Tongue (tissue), 2 donors: ENCODE measurements around the gene LDB2. TPM values are rescaled to one million over a fixed set of nuclear protein-coding genes. Genes with fewer than 3 reads are reported as not detected.

Experiments
- DNase-seq: peaks from one replicate; pipeline ENCODE4 v3.0.0-alpha.2; 2015
- total RNA-seq: library from RNA; depleted of rRNA; stranded (reverse); fragments of >200 nt; gene quantifications from one replicate; pipeline ENCODE4 v1.2.3, GENCODE V29; 2014

Gene LDB2
- total RNA-seq, 1 donor from 2014 or later: 49.2 TPM

DNA sequence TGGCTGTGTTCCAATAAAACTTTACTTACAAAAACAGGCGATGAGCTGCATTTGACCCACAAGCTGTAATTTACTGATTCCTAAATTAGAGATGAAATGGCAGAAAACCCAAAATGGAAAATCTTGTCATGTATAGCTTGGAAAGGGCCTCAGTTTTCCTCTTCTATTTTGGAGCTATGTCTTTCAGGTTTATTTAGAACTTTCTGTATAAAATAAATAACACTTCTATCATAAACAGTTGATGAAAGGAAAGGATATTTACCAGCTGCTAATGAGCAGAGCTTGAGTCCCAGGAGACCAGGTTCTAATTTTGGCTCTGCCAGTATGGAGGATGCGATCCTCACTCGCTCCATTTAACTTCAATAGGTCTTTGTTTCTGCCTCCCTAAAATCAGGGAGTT lies 213.5 kb downstream of the LDB2 start:
- DNase-seq: no peak

DNA sequence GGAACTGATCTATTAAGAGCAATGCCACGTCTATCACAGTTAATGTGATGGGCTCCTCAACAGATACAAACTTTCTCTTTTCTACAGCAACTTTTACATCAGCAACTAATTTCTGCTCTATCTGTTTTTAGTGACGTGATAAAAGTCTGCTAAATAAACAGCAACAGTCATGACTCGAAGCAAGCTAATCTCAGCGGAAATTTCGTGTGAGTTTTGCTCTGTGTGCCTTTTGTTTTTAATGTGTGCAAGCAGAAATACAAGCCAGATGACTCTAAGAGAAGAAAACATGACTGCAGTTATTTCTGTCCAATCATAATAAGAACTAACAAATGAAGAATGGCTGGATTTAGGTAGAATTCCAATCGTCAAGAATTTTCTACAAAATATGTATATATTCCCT lies 214.3 kb downstream of the LDB2 start:
- DNase-seq: no peak

DNA sequence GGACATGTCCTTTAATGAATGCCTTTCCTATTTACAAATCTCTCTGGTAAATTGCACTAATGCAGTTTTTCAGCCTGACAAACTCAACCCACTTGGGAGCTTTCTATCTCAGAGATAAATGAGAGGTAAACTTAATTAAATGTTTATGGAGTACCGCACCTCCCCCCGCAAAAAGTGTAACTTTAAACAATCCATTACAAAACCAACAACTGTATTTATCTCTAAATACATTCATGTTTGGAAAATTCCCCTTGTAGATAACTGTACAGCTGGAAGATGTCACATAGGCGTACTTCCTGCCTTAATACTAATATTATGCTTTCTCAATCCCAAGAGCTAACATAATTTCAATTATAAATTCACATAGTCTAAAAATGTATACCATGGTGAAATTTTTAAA lies 215.5 kb downstream of the LDB2 start:
- no peak for DNase-seq

DNA sequence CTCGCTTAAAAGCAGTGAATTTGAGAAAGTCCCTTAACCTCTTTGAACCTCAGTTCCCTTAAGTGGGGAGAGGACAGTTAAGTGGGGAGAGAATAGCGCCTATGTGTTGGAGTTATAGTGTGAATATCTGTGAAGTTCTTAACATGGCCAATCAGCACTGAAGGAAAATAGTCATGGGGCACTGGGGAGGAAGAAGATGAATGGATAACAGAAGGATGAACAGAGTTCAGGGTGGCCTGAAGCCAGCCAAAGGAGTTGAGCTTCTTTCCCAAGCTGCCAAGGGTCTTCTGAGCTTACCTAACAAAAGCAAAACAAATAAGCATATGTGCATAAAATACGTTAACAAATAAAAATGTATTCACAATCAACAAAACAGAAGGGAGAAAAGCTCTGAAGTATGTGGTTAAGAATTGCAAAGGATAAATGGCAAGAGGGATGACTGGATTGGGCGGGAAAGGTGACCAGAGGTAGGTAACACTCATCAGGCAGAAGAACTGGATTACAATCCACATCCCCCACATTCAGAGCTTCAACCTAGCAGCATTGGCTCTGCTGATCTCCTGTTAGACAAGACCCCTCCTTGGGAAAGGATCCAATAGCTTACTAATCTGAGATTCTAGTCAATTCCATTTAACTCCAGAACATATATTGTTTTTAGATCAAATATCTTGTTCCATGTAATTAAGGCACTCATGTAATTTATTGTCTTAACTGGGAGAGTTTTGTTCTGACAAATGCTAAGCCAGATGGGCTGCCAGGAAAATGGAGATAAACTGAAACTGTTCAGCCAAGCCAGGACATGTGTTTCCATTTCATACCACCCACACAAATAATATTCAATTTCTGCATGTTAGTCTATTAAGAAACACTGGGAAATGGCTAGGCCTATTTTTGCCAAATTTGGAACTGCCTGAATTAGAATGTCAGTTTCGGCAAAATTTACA lies 221.2 kb downstream of the LDB2 start:
- DNase-seq: no peak

DNA sequence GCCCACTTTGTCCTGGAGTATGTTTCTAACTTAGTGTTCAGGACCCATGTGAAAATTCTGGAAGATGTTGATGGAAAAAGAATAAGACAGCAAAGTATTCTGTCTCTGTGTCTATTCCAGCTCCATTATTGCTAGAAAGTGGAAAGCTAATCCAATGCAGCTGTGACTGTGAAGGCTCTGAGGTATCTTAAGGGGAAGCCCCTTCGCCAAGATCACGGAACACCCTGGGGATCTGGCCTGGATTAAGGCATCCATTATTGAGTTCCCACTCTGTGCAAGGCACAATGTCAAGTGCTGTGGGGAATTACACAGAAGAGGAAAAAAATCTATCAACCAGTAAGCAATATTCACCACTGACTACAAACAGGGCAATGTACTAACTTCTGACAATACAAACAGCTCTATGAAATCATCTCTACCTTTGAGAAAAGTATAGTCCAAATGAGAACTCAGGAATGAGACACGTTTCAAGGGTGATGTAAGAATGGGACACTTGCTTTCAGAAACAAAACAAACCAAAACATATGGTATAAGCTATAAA lies 222.1 kb downstream of the LDB2 start:
- peak; percentile 90 for DNase-seq

DNA sequence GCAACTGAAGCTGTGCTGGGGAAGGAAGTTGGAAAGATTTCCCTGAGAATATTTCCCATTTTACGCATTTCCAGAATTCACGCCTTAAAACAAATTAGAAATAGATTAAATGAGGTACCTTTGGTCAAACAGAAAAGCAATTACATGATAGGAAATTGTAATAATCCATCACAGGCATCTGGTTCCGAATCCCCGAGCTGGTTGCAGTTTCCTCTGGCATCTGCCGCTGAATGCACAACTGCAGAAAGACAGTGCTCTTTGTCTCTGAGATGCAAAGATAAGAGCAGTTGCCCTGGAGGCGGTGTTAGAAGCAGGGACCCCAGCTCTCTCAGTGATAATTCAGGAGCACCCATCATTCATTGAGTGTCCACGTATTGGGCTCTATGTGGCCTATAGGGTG lies 224.4 kb downstream of the LDB2 start:
- no peak for DNase-seq

DNA sequence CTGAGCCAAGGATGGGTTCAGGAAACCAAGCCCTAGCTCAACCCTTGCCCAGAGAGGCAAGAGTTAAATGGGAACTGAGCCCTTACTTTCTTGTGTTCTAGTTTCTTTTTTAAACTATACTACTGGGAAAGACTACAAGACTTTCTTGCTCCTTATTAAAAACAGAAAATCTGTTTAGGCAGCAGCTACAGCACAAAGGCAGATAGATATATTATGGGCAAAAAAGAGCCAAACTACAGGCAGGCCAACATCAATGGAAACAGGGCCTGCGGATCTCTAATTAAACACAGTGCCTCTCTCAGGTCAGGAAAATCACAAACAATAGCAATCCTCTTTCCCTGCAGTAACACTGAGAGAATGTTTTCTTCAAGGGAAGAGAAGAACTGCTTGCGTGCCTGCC lies 226.0 kb downstream of the LDB2 start:
- DNase-seq: peak; percentile 61

DNA sequence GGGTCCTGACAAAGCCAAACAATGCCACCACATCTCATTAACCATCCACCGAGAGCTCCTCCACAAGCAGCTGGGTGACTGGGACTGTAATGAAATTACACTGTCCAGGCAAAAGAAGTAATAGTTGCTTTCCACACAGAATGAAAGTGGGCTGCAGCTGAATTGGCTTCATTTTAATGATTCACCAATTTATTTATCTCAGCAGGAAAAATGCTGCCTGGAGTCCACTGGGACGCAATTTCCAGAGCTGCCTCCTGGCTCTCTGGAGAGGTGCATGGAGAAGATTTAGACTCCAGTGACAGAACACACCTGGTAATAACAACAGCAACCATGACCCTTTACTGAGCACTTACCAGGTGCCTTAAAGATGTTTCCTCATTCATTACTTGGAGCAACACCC lies 226.7 kb downstream of the LDB2 start:
- no peak for DNase-seq

DNA sequence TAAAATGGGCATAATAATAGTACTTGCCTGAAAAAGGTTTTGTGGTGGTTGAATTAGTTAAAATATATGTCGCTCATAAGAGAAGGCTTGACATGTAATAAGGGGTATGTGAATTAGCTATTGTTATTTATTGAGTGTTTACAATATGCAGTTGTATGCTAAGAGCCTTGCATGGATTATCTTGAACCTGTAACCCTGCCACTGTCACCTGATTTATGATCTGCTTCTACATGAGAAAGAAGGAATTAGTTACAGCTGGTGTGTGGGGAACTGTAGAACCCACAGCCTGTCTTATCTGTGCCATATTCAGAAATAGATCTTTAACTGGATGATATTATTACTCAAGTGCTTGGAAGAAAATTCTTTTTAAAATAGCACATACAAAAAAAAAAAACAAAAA lies 227.7 kb downstream of the LDB2 start:
- DNase-seq: no peak

DNA sequence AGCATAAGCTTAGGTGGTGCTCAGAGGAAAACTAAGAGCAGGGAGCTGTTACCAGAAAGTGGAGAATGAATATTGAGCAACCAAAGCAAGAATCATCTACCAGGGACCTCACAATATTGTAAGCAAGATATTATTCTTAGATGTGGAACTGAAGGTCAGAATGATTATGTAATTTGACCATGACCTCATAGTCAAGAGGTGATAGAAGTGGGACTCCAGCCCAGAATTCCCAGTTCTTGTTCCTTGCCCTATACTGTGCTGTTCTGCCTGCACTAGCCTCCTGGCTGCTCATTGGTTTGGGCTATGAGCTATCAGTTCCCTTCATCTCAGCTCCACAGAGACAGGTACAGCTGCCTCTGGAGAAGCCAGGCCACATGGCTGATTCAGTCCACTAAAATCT lies 229.4 kb downstream of the LDB2 start:
- no peak for DNase-seq

DNA sequence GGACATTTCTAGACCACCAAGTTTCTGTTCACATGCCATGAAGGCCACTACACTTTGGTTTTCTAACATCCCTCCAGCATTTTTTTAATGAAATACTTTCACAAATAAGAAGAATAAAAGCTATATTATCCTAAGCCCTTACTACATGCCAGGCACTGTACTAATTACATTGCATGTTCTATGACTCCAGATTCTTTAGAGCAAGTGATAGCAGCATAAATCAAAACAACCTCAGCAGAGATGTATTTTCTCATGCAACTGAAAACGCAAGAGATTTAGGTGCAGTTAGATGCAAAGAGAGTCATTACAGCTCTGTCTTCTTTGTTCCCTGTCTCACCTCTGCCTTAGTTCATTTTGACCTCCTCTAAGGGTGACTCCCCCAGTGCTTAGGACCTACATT lies 230.0 kb downstream of the LDB2 start:
- no peak for DNase-seq

DNA sequence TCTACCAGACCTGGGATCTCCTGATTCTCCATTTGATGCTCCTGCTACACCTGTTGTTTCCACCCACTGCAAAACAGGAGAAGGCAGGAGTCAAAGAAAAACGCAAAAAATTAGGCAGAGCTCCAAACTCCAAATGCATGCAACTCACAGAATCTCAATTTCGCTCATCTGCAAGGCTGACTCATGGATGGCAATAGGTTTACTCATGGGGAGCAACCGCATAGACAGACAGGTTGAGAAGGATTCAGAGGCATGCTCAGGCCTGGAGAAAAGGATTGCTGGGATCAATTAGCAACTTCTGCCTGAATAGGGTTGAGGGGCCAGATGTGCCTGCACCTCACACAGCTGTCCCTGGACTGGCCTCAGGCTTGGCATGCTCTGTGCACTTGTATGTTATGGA lies 231.0 kb downstream of the LDB2 start:
- DNase-seq: no peak

DNA sequence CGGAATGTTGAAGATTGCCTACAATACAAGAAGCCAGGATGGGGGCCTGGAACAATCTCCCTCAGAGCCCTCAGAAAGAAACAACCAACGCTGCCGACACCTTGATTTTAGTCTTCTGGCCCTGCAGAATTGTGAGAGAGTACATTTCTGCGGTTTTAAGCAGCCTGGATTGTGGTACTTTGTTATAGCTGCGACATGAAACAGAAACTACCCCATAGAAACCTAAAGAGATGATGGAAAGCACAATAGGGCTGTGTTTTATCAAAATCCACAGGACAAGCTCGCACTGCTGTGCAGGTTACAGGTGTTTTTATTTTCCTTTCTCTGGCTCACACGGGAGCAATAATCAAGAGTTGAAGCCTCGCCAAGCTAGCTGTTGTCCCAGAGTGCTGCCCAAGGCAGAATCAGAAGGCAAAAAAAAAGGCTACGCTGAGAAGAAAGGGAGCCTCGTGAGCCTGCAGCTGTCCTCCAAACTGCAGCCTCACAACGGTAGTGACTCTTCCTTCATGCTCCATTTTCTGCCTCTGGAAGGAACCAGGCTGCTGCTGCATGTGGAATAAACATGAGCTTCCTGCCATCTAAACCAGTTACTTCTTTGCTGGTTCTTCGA lies 232.4 kb downstream of the LDB2 start:
- DNase-seq: peak; percentile 63

DNA sequence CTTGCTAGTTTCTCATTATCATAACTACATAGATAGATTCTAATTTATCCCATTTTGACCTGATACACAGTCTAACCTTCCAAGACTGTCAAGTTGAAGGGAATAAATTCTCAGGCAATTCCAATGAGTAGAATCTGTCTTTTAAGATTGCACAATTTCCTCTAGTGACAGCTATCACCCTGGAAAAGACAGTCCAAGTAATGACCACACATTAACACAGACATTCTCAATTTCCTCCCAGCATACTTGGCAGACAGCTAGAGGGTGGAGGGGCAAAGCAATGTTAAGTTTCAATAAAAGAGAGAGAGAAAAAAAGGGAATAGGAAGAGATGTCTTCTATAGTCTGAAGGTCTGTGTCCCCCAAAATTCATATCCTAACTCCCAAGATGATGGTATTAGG lies 234.7 kb downstream of the LDB2 start:
- peak; percentile 15 for DNase-seq

DNA sequence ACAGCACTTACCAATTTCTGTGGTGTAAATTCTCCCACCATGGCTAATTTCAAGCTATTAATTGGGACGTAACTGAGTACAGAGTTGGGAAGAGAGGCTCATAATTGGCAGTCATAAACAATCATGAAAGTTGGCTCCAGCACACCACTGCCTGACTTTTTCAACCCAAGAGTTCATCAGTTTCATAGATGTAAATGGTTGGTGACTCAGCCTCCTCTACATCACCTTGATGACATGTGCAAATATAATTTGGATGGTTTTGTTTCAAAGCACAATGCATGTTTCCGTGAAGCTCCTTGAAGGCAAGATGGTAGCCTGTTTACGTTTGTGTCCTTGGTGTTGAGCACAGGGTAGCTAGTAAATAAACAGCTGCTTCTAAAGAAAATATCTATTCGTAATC lies 235.1 kb downstream of the LDB2 start:
- DNase-seq: no peak

DNA sequence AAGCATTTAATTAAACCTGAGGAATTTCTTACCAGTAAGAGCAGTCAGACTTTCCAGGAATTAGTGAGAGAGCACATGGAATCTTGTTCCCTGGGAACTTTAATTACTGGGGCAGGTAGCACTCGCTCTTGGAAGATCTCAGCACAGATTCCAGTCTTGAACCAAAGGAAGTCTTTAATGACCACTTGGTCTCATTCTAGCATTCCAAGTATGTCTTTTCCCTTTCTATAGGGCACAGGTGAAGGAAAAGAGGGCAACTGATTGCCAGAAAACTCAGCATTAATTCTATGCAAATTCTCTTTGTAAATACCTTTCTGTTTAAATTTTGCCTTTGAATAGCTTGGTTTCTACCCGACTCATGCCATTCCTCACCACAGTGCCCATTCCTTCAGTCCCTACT lies 236.6 kb downstream of the LDB2 start:
- no peak for DNase-seq

DNA sequence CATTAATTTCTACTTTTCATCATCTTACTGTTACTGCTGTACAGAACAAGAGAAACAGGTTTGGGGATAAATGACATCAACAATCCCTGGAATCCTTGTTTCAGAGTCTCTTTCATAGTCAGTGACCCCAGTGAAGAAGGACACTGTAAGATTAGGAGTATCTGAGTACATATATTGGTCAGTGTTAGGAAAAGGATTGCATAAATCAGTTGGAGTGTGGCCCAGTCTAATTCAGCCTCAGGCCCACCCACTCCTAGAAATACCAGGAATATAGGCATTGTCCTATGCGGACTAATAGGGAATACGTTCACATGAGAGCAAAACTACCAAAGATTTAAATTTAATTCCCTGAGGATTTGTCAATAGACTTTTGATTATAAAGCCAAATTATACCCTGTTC lies 237.8 kb downstream of the LDB2 start:
- DNase-seq: no peak

DNA sequence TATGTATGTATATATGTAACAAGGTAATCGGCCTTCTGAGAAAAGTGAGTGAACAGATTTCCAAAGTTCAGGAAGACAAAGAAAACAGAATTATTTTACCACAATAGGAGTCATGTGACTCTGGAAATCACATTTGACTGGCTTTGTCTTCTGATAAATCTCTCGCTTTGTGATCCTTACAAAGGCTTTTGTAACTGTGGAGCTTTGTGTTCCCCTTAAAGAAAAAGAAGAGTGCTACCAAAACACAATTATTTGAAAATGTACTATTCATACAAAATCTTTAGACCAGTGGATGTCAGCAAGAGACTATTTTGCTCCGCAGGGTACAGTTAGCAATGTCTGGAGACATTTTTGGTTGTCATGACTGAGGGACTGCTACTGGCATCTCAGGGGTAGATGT lies 238.8 kb downstream of the LDB2 start:
- no peak for DNase-seq

DNA sequence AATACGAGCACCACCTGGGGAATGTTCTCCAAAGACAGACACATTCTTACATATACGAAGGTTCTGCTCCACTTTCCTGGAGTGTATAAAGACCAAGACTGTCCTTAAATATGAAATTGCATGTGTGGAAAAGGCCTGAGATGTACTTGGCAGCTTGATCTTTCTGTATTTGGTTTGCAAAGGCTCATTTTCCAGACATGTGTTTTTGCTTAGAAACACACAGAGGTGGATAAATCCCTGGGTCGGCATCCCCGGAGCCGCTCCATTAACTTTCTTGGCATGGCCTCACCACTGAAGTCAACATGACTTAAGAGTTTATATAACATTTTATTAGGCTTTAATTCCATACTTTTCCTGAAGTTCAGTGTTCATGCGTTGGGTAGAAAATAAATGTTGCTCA lies 239.4 kb downstream of the LDB2 start:
- DNase-seq: peak; percentile 83

DNA sequence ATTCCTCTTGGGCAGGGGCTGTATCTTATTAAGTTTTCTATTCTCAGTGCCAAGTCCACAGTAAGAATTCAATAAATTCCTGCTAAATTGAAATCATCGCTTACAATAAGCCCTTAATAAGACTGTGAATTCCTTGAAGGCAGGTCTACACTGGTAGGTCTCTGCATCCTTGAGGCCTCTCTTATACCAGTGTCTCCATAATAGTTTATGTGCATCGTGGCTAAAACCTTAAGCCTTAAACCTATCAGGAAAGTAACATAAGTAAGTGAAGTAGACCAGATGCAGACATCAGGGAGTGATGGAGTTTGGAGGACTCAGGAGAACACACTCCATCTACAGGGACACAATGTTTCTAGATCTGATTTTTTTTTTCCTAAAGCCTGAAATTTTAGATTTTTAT lies 240.3 kb downstream of the LDB2 start:
- DNase-seq: no peak

DNA sequence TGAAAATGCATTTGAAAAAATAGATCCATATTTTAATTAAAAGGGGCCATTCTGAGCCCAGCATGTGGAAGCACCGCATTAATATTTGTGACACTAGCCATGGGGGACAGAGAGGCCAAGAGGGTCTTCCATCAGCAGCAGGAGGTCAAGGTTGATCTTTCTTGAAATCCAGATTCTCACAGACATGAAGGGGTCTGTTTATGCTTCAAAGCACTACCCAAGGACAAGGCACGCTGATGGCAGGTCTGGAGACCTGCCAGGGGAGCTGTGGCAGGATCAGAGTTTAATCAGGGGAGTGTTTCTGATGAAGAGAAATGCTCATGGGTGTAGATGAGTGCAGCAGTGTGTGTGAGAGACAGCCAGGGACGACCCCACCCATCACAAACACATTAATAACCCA lies 243.3 kb downstream of the LDB2 start:
- no peak for DNase-seq

DNA sequence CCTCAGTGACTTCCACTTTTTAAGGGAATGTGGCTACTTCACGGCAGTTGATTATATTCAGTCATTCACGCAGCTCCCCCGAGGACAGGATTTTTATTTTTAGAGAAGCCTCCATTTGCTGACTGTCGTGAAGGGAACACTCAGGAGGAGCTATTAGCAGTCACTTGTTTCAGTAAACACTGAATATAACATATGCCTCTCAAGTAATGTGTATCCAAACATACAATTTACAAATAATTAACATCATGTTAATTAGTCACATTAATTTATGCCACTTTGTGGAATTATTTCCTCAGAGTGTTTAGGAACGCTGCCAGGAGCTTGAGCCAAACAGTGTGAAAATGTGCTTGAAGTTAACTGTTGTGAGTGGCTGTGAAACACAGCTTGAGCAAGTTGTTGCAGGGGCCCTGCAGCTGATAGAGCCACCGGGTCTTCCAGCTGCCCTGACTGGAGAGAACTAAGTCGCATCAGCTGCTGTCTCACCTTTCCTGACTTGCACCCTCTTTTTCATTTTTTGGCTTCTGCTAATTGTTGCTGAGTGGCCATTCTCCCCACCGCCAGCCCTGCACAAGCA lies 245.6 kb downstream of the LDB2 start:
- no peak for DNase-seq

DNA sequence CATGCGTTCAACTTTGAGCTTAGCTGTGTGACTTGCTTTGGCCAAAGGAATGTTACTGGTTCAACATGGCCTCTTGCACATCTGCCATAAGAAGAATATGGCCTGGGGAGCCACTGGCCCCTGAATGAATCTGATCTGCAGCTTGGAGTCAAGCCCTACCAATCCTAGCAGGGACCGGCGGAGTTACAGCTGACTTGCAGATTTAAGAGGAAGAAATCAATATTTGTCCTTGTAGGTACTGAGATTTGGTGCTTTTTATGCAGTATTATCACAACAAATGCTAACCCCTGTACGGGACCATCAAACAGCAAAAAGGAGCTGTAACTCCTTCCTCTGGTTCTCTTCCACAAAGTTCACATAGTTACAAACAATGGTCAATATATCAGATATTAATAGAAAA lies 252.0 kb downstream of the LDB2 start:
- DNase-seq: no peak
